ENCODE data around the gene PLPP3.

The PLPP3 gene

GRCh38 chr1:56452027-56453011, 127.0 kb downstream of the PLPP3 start:
- no peak for TF ChIP-seq CTCF (IDR thresholded peaks at IDR 0.05)

- TF ChIP-seq CTCF (IDR thresholded peaks at IDR 0.05) = no peak
Observed at GRCh38 chr1:56451491-56451890, 127.9 kb downstream of the PLPP3 start.

GRCh38 chr1:56450004-56450666, 129.2 kb downstream of the PLPP3 start:
- no peak for TF ChIP-seq CTCF (IDR thresholded peaks at IDR 0.05)

- no peak for TF ChIP-seq CTCF (IDR thresholded peaks at IDR 0.05)
Observed at GRCh38 chr1:56448529-56449300, 130.6 kb downstream of the PLPP3 start.

- no peak for TF ChIP-seq CTCF (IDR thresholded peaks at IDR 0.05)
Observed at GRCh38 chr1:56447823-56448222, 131.5 kb downstream of the PLPP3 start.

GRCh38 chr1:56446531-56447098, 132.7 kb downstream of the PLPP3 start:
- no peak for TF ChIP-seq CTCF (IDR thresholded peaks at IDR 0.05)

Data from LNCAP (cell line).